NOMO-1 treated with DMSO at 0.1 percent for 48 hours (cell line): ENCODE results near the gene RABGAP1L.
A peak's percentile ranks its signal among the peaks of the same experiment; 100 is the strongest.

ENCODE experiments used
- DNase-seq: peaks from one replicate; lab custom pipeline; 2025; ENCODE audit not compliant: unreplicated experiment; lab: John Stamatoyannopoulos, UW

RABGAP1L gene

DNA sequence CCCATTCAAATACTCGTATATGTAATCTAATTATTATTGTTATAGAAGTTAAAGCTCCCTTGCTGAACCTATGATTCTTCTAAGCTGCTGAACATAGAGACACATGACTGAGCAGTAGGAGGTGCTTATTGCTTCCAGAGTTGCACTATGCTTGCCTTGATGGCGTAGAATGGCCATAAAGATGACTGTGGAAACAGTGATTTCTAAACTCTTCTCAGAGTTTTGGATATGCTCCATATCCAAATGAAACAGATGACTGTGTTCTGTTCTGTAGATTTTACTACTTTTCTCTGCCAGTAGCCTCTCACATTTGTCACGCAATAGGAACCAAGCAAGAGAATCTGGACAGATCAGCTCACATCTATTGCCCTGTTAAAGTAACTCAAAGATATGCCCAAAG is 752.3 kb downstream of the RABGAP1L start:
- no peak for DNase-seq

GRCh38 chr1:174912264-174912663 is 752.9 kb downstream of the RABGAP1L start:
- DNase-seq, result no peak

DNA sequence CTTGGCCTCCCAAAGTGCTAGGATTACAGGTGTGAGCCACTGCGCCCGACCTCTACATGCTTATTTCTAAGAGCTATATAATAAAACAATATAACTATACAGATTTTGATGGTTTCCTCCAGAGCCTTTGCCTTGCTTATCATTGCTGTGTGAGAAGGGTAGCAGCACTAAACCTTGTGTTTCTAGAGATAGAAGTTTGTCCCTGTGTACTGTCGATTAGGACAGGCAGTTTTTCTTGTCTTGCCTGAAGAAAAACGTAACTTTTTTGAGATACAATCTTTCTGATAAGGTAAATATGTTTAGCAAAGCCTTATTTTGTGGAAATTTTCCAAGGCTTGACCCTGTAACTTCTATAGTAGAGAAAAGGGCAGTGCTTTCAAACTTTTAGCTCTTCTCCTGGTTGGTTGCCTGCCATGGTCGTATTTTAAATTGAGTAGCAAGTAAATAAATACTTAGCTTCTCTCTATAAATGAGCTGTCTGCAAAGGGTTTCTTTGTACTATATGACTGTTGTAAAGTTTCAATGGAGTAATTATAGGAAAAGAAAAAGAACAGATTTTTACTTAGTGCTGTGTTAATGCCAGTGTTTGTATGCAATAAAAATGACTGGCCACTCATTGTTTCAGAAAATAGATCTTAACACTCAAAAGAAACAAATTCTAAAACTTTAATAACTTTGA is 754.0 kb downstream of the RABGAP1L start:
- no peak for DNase-seq

DNA sequence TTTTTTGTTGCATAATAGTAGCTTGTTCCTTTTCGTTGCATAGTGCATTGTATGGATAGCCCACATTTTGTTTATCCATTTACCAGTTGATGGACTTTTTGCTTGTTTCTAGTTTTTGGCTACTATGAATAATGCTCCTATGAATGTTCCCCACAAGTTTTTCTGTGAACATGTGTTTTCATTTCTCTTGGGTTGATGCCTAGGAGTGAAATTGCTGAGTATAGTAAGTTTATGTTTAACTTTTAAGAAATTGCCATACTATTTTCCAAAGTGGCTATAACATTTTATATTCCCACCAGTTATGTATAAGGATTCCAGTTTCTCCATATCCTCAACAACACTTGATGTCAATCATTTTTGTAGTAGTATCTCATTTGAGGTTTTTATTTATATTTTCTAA is 755.7 kb downstream of the RABGAP1L start:
- DNase-seq, result peak; percentile 42

DNA sequence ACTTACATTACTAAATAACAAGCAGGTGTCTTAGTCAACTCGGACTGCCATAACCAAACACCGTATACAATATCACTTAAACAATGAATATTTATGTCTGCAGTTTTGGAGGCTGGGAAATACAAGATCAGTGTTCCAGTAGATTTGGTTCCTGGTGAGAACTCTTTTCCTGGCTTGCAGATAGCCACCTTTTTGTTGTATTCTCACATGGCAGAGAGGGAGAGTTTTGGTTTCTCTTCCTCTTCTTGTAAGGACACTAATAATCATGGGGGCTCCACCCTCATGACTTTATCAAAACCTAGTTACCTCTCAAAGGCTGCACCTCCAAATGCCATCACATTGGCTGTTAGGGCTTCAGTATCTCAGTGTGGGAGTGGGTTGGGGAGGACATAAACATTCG is 757.5 kb downstream of the RABGAP1L start:
- peak; percentile 29 for DNase-seq

- no peak for DNase-seq
Observed at GRCh38 chr1:174920093-174920492, 760.8 kb downstream of the RABGAP1L start.

DNA sequence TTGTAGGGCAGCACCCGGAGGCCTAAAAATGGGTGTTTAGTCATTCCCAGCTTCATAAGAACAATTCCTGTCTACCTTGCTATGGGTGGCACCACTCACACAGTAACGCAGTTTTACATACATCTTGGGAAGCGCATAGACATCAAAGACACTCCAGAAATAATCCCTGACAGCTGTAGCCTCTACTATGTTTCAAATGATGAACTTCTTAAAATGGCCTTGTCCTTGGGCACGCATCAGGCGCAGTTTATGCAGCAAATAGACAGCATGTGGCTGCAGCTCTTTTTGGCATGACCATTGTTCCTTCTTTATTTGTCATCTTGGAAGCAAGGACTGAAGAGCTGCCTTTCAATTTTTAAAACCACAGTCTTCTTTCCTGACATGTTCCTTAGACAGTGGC is 762.8 kb downstream of the RABGAP1L start:
- no peak for DNase-seq

DNA sequence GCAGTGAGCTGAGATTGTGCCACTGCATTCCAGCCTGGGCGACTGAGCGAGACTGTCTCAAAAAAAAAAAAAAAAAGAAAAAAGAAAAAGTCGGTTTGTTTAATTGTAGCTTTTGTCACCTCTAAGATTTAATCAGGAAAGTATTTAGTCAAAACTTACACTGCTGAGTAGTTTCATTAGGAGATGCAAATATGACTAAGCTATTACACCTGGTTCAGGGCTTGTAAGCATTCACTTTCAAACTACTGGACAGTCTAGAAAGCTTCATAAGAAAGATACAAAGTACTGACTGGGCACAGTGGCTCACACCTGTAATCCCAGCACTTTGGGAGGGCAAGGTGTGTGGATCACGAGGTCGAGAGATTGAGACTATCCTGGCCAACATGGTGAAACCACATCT is 764.5 kb downstream of the RABGAP1L start:
- no peak for DNase-seq

DNA sequence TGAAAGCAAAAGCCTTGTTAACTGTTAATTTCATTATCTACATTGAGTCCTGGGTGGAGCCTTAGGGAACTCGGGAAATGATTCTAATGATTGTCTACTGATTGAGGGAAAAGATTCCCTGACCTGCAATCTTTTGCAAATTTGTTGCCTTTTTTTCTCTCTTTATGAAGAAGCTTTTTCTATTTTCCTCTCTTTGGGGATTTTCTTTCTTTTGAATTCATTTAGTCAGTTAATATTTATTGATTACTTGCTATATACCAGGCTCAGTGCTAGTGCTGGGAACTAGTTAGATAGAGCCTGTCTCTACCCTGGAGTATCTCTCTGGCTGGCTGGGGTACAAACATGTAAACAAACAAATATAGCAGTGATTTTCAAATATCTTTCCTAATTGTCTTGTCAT is 769.2 kb downstream of the RABGAP1L start:
- DNase-seq, result no peak

- no peak for DNase-seq
Observed at GRCh38 chr1:174931214-174931613, 771.9 kb downstream of the RABGAP1L start.

DNA sequence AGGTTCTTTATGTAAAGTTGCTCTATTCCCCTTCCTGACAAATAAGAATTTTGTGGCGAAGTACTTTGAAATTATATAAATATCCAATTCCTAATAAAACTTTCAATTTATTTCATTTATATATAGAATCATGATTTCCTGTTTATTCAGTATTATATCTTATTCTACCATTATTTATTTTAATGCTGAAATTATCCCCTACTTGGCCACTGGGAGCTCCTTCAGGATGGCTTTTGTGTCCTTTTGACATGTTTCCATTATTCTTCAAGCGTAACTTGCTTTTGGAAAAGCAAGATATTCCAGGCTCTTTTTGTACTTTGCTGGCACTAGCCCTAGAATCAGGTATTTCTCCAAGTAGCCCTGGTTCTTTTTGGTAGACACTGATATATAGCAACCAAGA is 773.3 kb downstream of the RABGAP1L start:
- no peak for DNase-seq

GRCh38 chr1:174935961-174936727 is 776.8 kb downstream of the RABGAP1L start:
- DNase-seq, result no peak

- peak; percentile 41 for DNase-seq
Observed at GRCh38 chr1:174938281-174939007, 779.1 kb downstream of the RABGAP1L start.

DNA sequence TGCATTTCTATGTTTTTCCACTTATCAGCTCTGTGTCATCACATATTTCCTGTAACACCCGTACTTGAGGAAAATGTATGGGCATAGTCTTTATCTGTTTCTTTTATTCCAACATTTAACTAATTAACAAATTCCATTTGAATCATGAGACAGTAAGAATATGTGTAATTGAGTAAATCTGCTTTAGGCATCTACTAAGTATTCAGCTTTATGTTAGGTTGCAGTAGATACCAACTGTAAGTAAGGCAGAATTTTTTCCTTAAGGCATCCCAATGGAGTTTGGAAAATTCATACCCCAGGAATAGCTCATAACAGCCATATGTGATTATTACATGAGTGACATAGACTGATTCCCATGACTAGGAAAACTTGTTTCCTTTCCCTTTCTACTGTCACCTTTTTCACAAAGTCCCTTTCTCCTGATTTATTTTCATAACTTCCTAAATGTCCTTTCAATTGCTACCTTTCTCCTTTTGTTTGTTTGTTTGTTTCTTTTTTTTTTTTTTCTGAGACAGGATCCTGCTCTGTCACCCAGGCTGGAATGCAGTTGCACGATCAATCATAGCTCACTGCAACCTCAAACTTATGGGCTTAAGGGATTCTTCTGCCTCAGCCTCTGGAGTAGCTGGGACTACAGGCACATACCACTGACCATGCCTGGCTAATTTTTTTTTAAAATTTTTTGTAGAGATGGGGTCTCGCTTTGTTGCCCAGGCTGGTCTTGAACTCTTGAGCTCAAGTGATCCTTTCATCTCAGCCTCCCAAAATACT is 780.6 kb downstream of the RABGAP1L start:
- DNase-seq, result no peak

DNA sequence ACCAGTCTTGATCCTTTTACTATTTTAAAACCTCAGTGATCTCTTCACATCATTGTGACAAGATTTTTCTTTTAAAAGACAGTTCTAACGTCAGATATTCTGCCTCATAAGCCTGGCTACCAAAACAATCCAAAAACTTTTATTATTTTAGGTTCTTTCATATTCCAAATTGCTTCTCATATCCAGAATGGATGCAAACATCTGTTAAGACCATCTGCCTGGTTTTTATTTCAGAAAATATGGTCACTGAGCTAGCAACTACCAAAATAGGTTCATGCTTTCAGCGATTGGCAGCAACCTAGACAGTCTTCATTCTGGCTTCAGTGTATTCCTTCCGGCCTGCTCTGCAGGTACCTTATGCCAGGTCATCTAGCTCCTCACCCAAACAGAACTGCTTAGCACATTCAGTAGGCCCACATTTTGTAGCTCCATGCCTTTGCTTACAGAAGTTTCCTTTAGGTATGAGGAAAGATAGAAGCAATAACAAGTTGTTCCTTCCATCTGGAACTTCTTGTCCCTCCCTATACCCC is 781.4 kb downstream of the RABGAP1L start:
- DNase-seq, result no peak

- DNase-seq, result peak; percentile 91
Observed at GRCh38 chr1:174942547-174943255, 783.4 kb downstream of the RABGAP1L start.

DNA sequence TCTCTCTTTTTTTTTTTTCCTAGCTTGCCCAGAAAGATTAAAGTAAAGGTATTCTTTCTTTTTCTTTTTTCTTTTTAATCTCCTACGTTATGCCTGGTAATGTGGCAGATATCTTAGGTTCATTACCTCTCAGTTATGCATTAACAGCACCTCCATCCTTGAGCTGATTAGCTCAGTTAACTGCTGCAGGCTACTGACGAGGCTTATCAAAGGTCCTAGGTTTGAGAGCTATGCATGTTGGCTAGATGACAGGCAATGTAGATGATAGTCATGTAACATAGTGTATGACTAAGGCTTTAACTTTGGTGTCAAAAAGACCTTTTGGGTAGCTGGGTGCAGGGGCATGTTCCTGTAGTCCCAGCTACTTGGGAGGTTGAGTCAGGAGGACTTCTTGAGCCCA is 786.7 kb downstream of the RABGAP1L start:
- no peak for DNase-seq

GRCh38 chr1:174949061-174949460 is 789.7 kb downstream of the RABGAP1L start:
- DNase-seq, result no peak

GRCh38 chr1:174949645-174950044 is 790.3 kb downstream of the RABGAP1L start:
- DNase-seq, result no peak
